Endodermal cell (in vitro differentiated cells): ENCODE data around the gene GTF2F2. TPM values are rescaled to one million over a fixed set of nuclear protein-coding genes. Genes with fewer than 3 reads are reported as not detected.

Source experiments
- DNase-seq: peaks from one replicate; pipeline ENCODE4 v3.0.0-alpha.2; 2017
- H3K27ac ChIP-seq: 2 replicates; pipeline ENCODE4 v1.5.1; 2013; ENCODE audit warnings: mild to moderate bottlenecking, low read depth, low read length, moderate library complexity
- H3K27me3 ChIP-seq: 2 replicates; pipeline ENCODE4 v1.6.1; 2013; ENCODE audit warnings: mild to moderate bottlenecking, low read length, moderate library complexity; ENCODE audit not compliant: insufficient read depth, control insufficient read depth, poor library complexity, severe bottlenecking
- H3K36me3 ChIP-seq: 2 replicates; pipeline ENCODE4 v1.7.0; 2013; ENCODE audit warnings: mild to moderate bottlenecking, low read length, moderate library complexity; ENCODE audit not compliant: control insufficient read depth, insufficient read depth
- H3K4me1 ChIP-seq: one replicate; pipeline ENCODE4 v1.7.0; 2013; ENCODE audit warnings: low read length; ENCODE audit not compliant: control insufficient read depth, insufficient read depth
- H3K4me3 ChIP-seq: 2 replicates; pipeline ENCODE4 v1.5.1; 2013; ENCODE audit warnings: mild to moderate bottlenecking, low read length, moderate library complexity
- H3K9ac ChIP-seq: 2 replicates; pipeline ENCODE4 v1.6.1; 2013; ENCODE audit warnings: mild to moderate bottlenecking, low read length, moderate library complexity; ENCODE audit not compliant: poor library complexity, severe bottlenecking; ENCODE audit errors: extremely low read depth
- H3K9me3 ChIP-seq: 2 replicates; pipeline ENCODE4 v1.6.1; 2013; ENCODE audit warnings: mild to moderate bottlenecking, low read length, moderate library complexity; ENCODE audit not compliant: control insufficient read depth
- H3K27ac Mint-ChIP-seq: 2 replicates; pipeline ENCODE4 v1.8.0; 2020; ENCODE audit warnings: mixed read lengths
- H3K27me3 Mint-ChIP-seq: 2 replicates; pipeline ENCODE4 v1.8.0; 2021; ENCODE audit warnings: mild to moderate bottlenecking, mixed read lengths; ENCODE audit not compliant: insufficient read depth
- H3K36me3 Mint-ChIP-seq: 2 replicates; pipeline ENCODE4 v1.8.0; 2020; ENCODE audit warnings: low read depth, mixed read lengths
- H3K4me1 Mint-ChIP-seq: 2 replicates; pipeline ENCODE4 v1.8.0; 2020; ENCODE audit warnings: mixed read lengths
- H3K4me3 Mint-ChIP-seq: 2 replicates; pipeline ENCODE4 v1.8.0; 2020; ENCODE audit warnings: mild to moderate bottlenecking, moderate library complexity, mixed read lengths
- H3K9me3 Mint-ChIP-seq: 2 replicates; pipeline ENCODE4 v1.8.0; 2020; ENCODE audit warnings: mild to moderate bottlenecking, mixed read lengths
- CTCF ChIP-seq: fragments of 200-600 bp; sonication (generic); conservative IDR thresholded peaks from 2 replicates; pipeline ENCODE4 v1.5.0; 2021; ENCODE audit warnings: antibody characterized with exemption, mild to moderate bottlenecking
- WGBS, 2 experiments: methylation state at CpG; one replicate each; pipeline versions ENCODE4 v1.1.5 to v1.1.7; 2013; ENCODE audit warnings: missing lambda C conversion rate in 2 of 2, mixed read lengths in 1 of 2; ENCODE audit not compliant: insufficient coverage in 1 of 2, insufficient read length in 1 of 2; 5-methylcytosine and 5-hydroxymethylcytosine counted together
- total RNA-seq, 2 donors: library from RNA; stranded (reverse); fragmentation: NEBNext Ultra II Directional in 1 of 2; extraction: Animal tissue kit (Norgen Biotek cat#: 25700) in 1 of 2; gene quantifications; 2 replicates in 1 of 2; 3 replicates in 1 of 2; pipeline ENCODE4 v1.2.1, GENCODE V29; 2021

GTF2F2 gene
- total RNA-seq, 2 donors from 2014 or later = 27.0 to 27.4 TPM

- no peak overlapping the region for H3K4me3 Mint-ChIP-seq
- no peak overlapping the region for H3K27ac Mint-ChIP-seq
- H3K36me3 Mint-ChIP-seq = no peaks in the 10 kb centered on the region
- DNase-seq = no peak
- no peaks in the 10 kb centered on the region for H3K9me3 ChIP-seq
- peaks cover 6% of the 10 kb centered on the region for H3K4me1 Mint-ChIP-seq
- H3K36me3 ChIP-seq = no peaks in the 10 kb centered on the region
- 50% methylated on average over 1 of the region's 1 CpG; no CpG with 5 or more reads in 1 of the 2 experiments for WGBS, 2 experiments
- H3K27ac ChIP-seq = no peak overlapping the region
- no peak overlapping the region for H3K4me3 ChIP-seq
- H3K9ac ChIP-seq = no peak overlapping the region
- H3K9me3 Mint-ChIP-seq = no peaks in the 10 kb centered on the region
- no peaks in the 10 kb centered on the region for H3K4me1 ChIP-seq
- TF ChIP-seq CTCF = no peak
- H3K27me3 ChIP-seq = no peaks in the 10 kb centered on the region
- H3K27me3 Mint-ChIP-seq = no peaks in the 10 kb centered on the region
Measured at GRCh38 chr13:45107539-45107938, 12.8 kb upstream of the GTF2F2 start.

GRCh38 chr13:45108716-45109101 lies 11.6 kb upstream of the GTF2F2 start:
- no peaks in the 10 kb centered on the region for H3K9me3 ChIP-seq
- no peak overlapping the region for H3K9ac ChIP-seq
- no peak for TF ChIP-seq CTCF
- H3K27me3 Mint-ChIP-seq = no peaks in the 10 kb centered on the region
- peak; percentile 62 for DNase-seq
- WGBS, 2 experiments = 85 to 91% methylated on average over 5 to 11 of the region's 11 CpGs
- H3K9me3 Mint-ChIP-seq = no peaks in the 10 kb centered on the region
- no peaks in the 10 kb centered on the region for H3K4me1 ChIP-seq
- peaks cover 6% of the 10 kb centered on the region for H3K4me1 Mint-ChIP-seq
- H3K27me3 ChIP-seq = no peaks in the 10 kb centered on the region
- no peaks in the 10 kb centered on the region for H3K36me3 Mint-ChIP-seq
- no peak overlapping the region for H3K4me3 ChIP-seq
- no peak overlapping the region for H3K27ac Mint-ChIP-seq
- H3K4me3 Mint-ChIP-seq = peak overlapping the region; percentile 23
- H3K36me3 ChIP-seq = no peaks in the 10 kb centered on the region
- H3K27ac ChIP-seq = no peak overlapping the region

- no peak for TF ChIP-seq CTCF
- 91% methylated on average over 5 of the region's 5 CpGs; no CpG with 5 or more reads in 1 of the 2 experiments for WGBS, 2 experiments
- Mint-ChIP-seq H3K27ac (no peak overlapping the region), H3K4me3 (peak overlapping the region; percentile 23), H3K27me3 (no peaks in the 10 kb centered on the region), H3K4me1 (peaks cover 6% of the 10 kb centered on the region), H3K36me3 (no peaks in the 10 kb centered on the region), H3K9me3 (no peaks in the 10 kb centered on the region)
- no peaks in the 10 kb centered on the region for H3K4me1 ChIP-seq
- no peaks in the 10 kb centered on the region for H3K9me3 ChIP-seq
- no peak for DNase-seq
- no peak overlapping the region for H3K4me3 ChIP-seq
- no peak overlapping the region for H3K9ac ChIP-seq
- no peaks in the 10 kb centered on the region for H3K36me3 ChIP-seq
- no peak overlapping the region for H3K27ac ChIP-seq
- no peaks in the 10 kb centered on the region for H3K27me3 ChIP-seq
Measured at GRCh38 chr13:45109102-45109720, 11.1 kb upstream of the GTF2F2 start.
